Measurements from ENCODE around the gene OGDH.

GRCh38 chr7:44639671-44640321, 33.4 kb downstream of the OGDH start:
- TF ChIP-seq POLR2A (IDR thresholded peaks at IDR 0.05) (no peak), CTCF (IDR thresholded peaks at IDR 0.05) (peak in 1 of 6 experiments; percentile 0)

All from Peyer's patch (tissue), 4 donors.